Stimulated activated naive B cell treated with anti-CD40 and anti-IgM and Interleukin-4, amounts not matched to agents 10 μg/mL and 1 μg/mL and 100 μg/mL, for 72 hours (primary cell): ENCODE results near the gene NAGA.

Experiments
- ATAC-seq, 2 donors: fragments of 150-1000 bp; cut with Tn5 transposase; replicated peaks; 2 replicates each; pipeline ENCODE4 v1.10.0; 2021; ENCODE audit warnings: moderate library complexity in 1 of 2
- DNase-seq: peaks from one replicate; pipeline ENCODE4 v3.0.0; 2021
- H3K27ac Mint-ChIP-seq: one replicate; pipeline ENCODE4 v1.8.0; 2022; ENCODE audit warnings: mild to moderate bottlenecking, mixed read lengths
- H3K27me3 Mint-ChIP-seq, 2 donors: one replicate each; pipeline ENCODE4 v1.8.0; 2022; ENCODE audit warnings: mixed read lengths in 2 of 2
- H3K36me3 Mint-ChIP-seq, 2 donors: one replicate each; pipeline ENCODE4 v1.8.0; 2022; ENCODE audit warnings: mixed read lengths in 2 of 2, mild to moderate bottlenecking in 1 of 2
- H3K4me1 Mint-ChIP-seq, 2 donors: one replicate each; pipeline ENCODE4 v1.8.0; 2022; ENCODE audit warnings: mixed read lengths in 2 of 2, mild to moderate bottlenecking in 1 of 2
- H3K4me3 Mint-ChIP-seq, 2 donors: one replicate each; pipeline ENCODE4 v1.8.0; 2022; ENCODE audit warnings: mild to moderate bottlenecking in 2 of 2, mixed read lengths in 2 of 2, moderate library complexity in 1 of 2
- H3K9me3 Mint-ChIP-seq, 2 donors: one replicate each; pipeline ENCODE4 v1.8.0; 2022; ENCODE audit warnings: mixed read lengths in 2 of 2, mild to moderate bottlenecking in 1 of 2

The NAGA gene

GRCh38 chr22:42039271-42039670 lies 31.3 kb downstream of the NAGA start:
- peaks cover 24 to 33% of the 10 kb centered on the region in 2 donors for H3K36me3 Mint-ChIP-seq
- no peak overlapping the region for H3K4me3 Mint-ChIP-seq
- ATAC-seq: no peak
- peaks cover 12 to 15% of the 10 kb centered on the region in 2 donors for H3K9me3 Mint-ChIP-seq
- H3K27me3 Mint-ChIP-seq: no peaks in the 10 kb centered on the region
- H3K27ac Mint-ChIP-seq: no peak overlapping the region
- H3K4me1 Mint-ChIP-seq: peaks cover 12 to 14% of the 10 kb centered on the region in 2 donors
- no peak for DNase-seq

- H3K36me3 Mint-ChIP-seq: peaks cover 21 to 36% of the 10 kb centered on the region in 2 donors
- peaks cover 20 to 30% of the 10 kb centered on the region in 2 donors for H3K4me1 Mint-ChIP-seq
- ATAC-seq (no peak), DNase-seq (no peak)
- no peak overlapping the region for H3K27ac Mint-ChIP-seq
- H3K4me3 Mint-ChIP-seq: no peak overlapping the region
- no peaks in the 10 kb centered on the region for H3K27me3 Mint-ChIP-seq
- H3K9me3 Mint-ChIP-seq: peaks cover 13 to 14% of the 10 kb centered on the region in 2 donors
Measured at GRCh38 chr22:42035256-42035655, 35.4 kb downstream of the NAGA start.

GRCh38 chr22:42033263-42034181 lies 37.1 kb downstream of the NAGA start:
- Mint-ChIP-seq H3K27ac (peak overlapping the region; percentile 51), H3K9me3 (peaks cover 13 to 14% of the 10 kb centered on the region in 2 donors), H3K36me3 (peaks cover 21 to 31% of the 10 kb centered on the region in 2 donors), H3K27me3 (no peaks in the 10 kb centered on the region), H3K4me1 (peaks cover 15 to 23% of the 10 kb centered on the region in 2 donors), H3K4me3 (no peak overlapping the region)
- no peak for DNase-seq
- no peak for ATAC-seq

- peaks cover 16 to 32% of the 10 kb centered on the region in 2 donors for H3K4me1 Mint-ChIP-seq
- ATAC-seq: no peak
- H3K36me3 Mint-ChIP-seq: peaks cover 0 to 8% of the 10 kb centered on the region in 2 donors
- H3K27me3 Mint-ChIP-seq: no peaks in the 10 kb centered on the region
- no peaks in the 10 kb centered on the region for H3K9me3 Mint-ChIP-seq
- H3K4me3 Mint-ChIP-seq: no peak overlapping the region
- no peak for DNase-seq
- H3K27ac Mint-ChIP-seq: no peak overlapping the region
Measured at GRCh38 chr22:42026705-42027104, 43.9 kb downstream of the NAGA start.

- Mint-ChIP-seq H3K9me3 (no peaks in the 10 kb centered on the region), H3K36me3 (peaks cover 0 to 7% of the 10 kb centered on the region in 2 donors), H3K4me1 (peaks cover 8 to 19% of the 10 kb centered on the region in 2 donors), H3K27me3 (no peaks in the 10 kb centered on the region), H3K27ac (no peak overlapping the region), H3K4me3 (no peak overlapping the region)
- no peak for DNase-seq
- ATAC-seq: no peak
Measured at GRCh38 chr22:42025421-42025820, 45.2 kb downstream of the NAGA start.

GRCh38 chr22:42022162-42022847 lies 48.3 kb downstream of the NAGA start:
- ATAC-seq (peak; percentile 99 to 100), DNase-seq (peak; percentile 12)
- H3K27me3 Mint-ChIP-seq: peaks cover 0 to 8% of the 10 kb centered on the region in 2 donors
- H3K9me3 Mint-ChIP-seq: no peaks in the 10 kb centered on the region
- H3K4me1 Mint-ChIP-seq: peaks cover 7 to 15% of the 10 kb centered on the region in 2 donors
- no peak overlapping the region for H3K4me3 Mint-ChIP-seq
- peaks cover 0 to 6% of the 10 kb centered on the region in 2 donors for H3K36me3 Mint-ChIP-seq
- peak overlapping the region; percentile 28 for H3K27ac Mint-ChIP-seq

GRCh38 chr22:42021571-42021970 lies 49.0 kb downstream of the NAGA start:
- Mint-ChIP-seq H3K9me3 (no peaks in the 10 kb centered on the region), H3K27ac (no peak overlapping the region), H3K36me3 (peaks cover 0 to 5% of the 10 kb centered on the region in 2 donors), H3K4me3 (no peak overlapping the region), H3K4me1 (peaks cover 7 to 15% of the 10 kb centered on the region in 2 donors), H3K27me3 (peaks cover 0 to 8% of the 10 kb centered on the region in 2 donors)
- no peak for DNase-seq
- ATAC-seq: no peak

GRCh38 chr22:42018224-42018623 lies 52.4 kb downstream of the NAGA start:
- Mint-ChIP-seq H3K4me3 (no peak overlapping the region), H3K9me3 (no peaks in the 10 kb centered on the region), H3K36me3 (peaks cover 0 to 9% of the 10 kb centered on the region in 2 donors), H3K4me1 (peaks cover 5 to 10% of the 10 kb centered on the region in 2 donors), H3K27ac (peak overlapping the region; percentile 22), H3K27me3 (peaks cover 0 to 8% of the 10 kb centered on the region in 2 donors)
- ATAC-seq (no peak), DNase-seq (no peak)

- DNase-seq (no peak), ATAC-seq (no peak)
- H3K4me1 Mint-ChIP-seq: no peaks in the 10 kb centered on the region
- peaks cover 0 to 8% of the 10 kb centered on the region in 2 donors for H3K9me3 Mint-ChIP-seq
- H3K36me3 Mint-ChIP-seq: peaks cover 1 to 9% of the 10 kb centered on the region in 2 donors
- H3K4me3 Mint-ChIP-seq: no peak overlapping the region
- H3K27me3 Mint-ChIP-seq: peaks cover 0 to 8% of the 10 kb centered on the region in 2 donors
- H3K27ac Mint-ChIP-seq: no peak overlapping the region
Measured at GRCh38 chr22:42016111-42016510, 54.5 kb downstream of the NAGA start.

- H3K4me3 Mint-ChIP-seq: no peak overlapping the region
- DNase-seq (no peak), ATAC-seq (no peak)
- peaks cover 1 to 8% of the 10 kb centered on the region in 2 donors for H3K36me3 Mint-ChIP-seq
- H3K27ac Mint-ChIP-seq: no peak overlapping the region
- H3K4me1 Mint-ChIP-seq: no peaks in the 10 kb centered on the region
- H3K27me3 Mint-ChIP-seq: peaks cover 0 to 6% of the 10 kb centered on the region in 2 donors
- peaks cover 5 to 14% of the 10 kb centered on the region in 2 donors for H3K9me3 Mint-ChIP-seq
Measured at GRCh38 chr22:42013385-42013784, 57.2 kb downstream of the NAGA start.

- peaks cover 5 to 14% of the 10 kb centered on the region in 2 donors for H3K9me3 Mint-ChIP-seq
- H3K4me1 Mint-ChIP-seq: no peaks in the 10 kb centered on the region
- no peak overlapping the region for H3K27ac Mint-ChIP-seq
- peaks cover 1 to 8% of the 10 kb centered on the region in 2 donors for H3K36me3 Mint-ChIP-seq
- no peak for DNase-seq
- peaks cover 0 to 5% of the 10 kb centered on the region in 2 donors for H3K27me3 Mint-ChIP-seq
- no peak overlapping the region for H3K4me3 Mint-ChIP-seq
- ATAC-seq: no peak
Measured at GRCh38 chr22:42010778-42011177, 59.8 kb downstream of the NAGA start.
